A204.1 (cell line): Measurements from ENCODE around the gene FBXL13.
A peak's percentile ranks its signal among the peaks of the same experiment; 100 is the strongest.
"Not testable (repeated sequence)": the region's sequence is repeated elsewhere in the genome, so short reads cannot be mapped to it uniquely, and the experiment has no call there.

Experiments
- FAIRE-seq: peaks from 2 replicates; lab custom pipeline; 2012; peaks lifted over from hg19 to GRCh38; lab: Jason Lieb, UNC

Gene FBXL13

GRCh38 chr7:102814025-102814471 lies 260.5 kb downstream of the FBXL13 start:
- FAIRE-seq: no peak

- FAIRE-seq: no peak
These were observed 261.2 kb downstream of the FBXL13 start for GRCh38 chr7:102813191-102814024.

- no peak for FAIRE-seq
These were observed 262.5 kb downstream of the FBXL13 start for GRCh38 chr7:102811942-102812678.

GRCh38 chr7:102810916-102811315 lies 263.7 kb downstream of the FBXL13 start:
- FAIRE-seq: no peak

GRCh38 chr7:102806613-102807012 lies 268.0 kb downstream of the FBXL13 start:
- FAIRE-seq: no peak

GRCh38 chr7:102795987-102796595 lies 278.5 kb downstream of the FBXL13 start:
- not testable (repeated sequence) for FAIRE-seq

GRCh38 chr7:102794567-102794966 lies 280.0 kb downstream of the FBXL13 start:
- not testable (repeated sequence) for FAIRE-seq

- FAIRE-seq: not testable (repeated sequence)
These were observed 282.8 kb downstream of the FBXL13 start for GRCh38 chr7:102791831-102792230.

- not testable (repeated sequence) for FAIRE-seq
These were observed 283.2 kb downstream of the FBXL13 start for GRCh38 chr7:102791367-102791766.

- peak; percentile 27 for FAIRE-seq
These were observed 284.1 kb downstream of the FBXL13 start for GRCh38 chr7:102790364-102791100.

GRCh38 chr7:102788770-102789169 lies 285.8 kb downstream of the FBXL13 start:
- not testable (repeated sequence) for FAIRE-seq

GRCh38 chr7:102780926-102781325 lies 293.7 kb downstream of the FBXL13 start:
- not testable (repeated sequence) for FAIRE-seq

GRCh38 chr7:102778663-102779062 lies 295.9 kb downstream of the FBXL13 start:
- not testable (repeated sequence) for FAIRE-seq

GRCh38 chr7:102776217-102776616 lies 298.4 kb downstream of the FBXL13 start:
- FAIRE-seq: not testable (repeated sequence)

- FAIRE-seq: not testable (repeated sequence)
These were observed 304.1 kb downstream of the FBXL13 start for GRCh38 chr7:102770467-102770866.

- not testable (repeated sequence) for FAIRE-seq
These were observed 304.9 kb downstream of the FBXL13 start for GRCh38 chr7:102769657-102770192.

GRCh38 chr7:102763295-102763905 lies 311.2 kb downstream of the FBXL13 start:
- FAIRE-seq: not testable (repeated sequence)
